Gastroesophageal sphincter (tissue), 3 donors: ENCODE results near the gene C9.

Experiments
- CTCF ChIP-seq, 4 experiments: fragments of 200-600 bp in 2 of 4; fragments of 450-650 bp in 2 of 4; sonication (generic) in 1 of 4; IDR thresholded peaks; one replicate each; pipeline ENCODE4 v1.5.1; 2017 to 2019; ENCODE audit warnings: antibody characterized with exemption in 4 of 4, mild to moderate bottlenecking in 2 of 4, moderate library complexity in 2 of 4
- EP300 ChIP-seq: sonication (generic); formaldehyde crosslinking; IDR thresholded peaks from one replicate; pipeline ENCODE4 v1.6.1; 2017; ENCODE audit warnings: antibody characterized with exemption, mild to moderate bottlenecking
- POLR2A ChIP-seq, 2 donors: fragments of 450-650 bp; IDR thresholded peaks; one replicate each; pipeline ENCODE4 v1.6.1; 2017; ENCODE audit warnings: antibody characterized with exemption in 2 of 2, mild to moderate bottlenecking in 2 of 2, moderate library complexity in 1 of 2
- POLR2AphosphoS5 ChIP-seq: sonication (generic); formaldehyde crosslinking; IDR thresholded peaks from one replicate; pipeline ENCODE4 v1.6.1; 2017; ENCODE audit warnings: antibody characterized with exemption

DNA sequence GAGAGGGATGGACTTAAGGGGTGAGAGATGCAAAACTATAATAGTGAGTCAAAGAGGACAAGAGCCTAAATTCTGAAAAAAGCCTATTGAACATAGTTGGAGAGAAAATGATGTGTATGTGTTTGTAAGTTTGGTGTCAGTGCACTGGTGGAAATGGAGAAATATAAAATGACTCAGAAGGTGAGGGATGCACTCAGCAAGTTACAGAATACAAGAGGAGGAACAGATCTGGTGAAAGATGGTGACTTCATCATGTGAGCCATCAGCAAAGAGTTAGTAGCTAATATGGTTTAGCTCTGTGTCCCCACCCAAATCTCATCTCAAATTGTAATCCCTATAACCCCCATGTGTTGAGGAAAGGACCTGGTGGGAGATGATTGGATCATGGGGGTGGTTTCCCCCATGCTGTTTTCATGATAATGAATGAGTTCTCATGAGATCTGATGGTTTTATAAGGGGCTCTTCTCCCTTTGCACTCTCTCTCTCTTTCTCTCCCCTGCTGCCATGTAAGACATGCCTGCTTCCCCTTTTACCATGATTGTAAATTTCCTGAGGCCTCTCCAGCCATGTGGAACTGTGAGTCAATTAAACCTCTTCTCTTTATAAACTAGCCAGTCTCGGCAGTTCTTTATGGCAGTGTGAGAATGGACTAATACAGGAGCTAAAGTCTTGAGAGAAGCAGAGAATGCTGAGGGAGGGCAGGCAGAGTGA is 114.6 kb downstream of the C9 start:
- TF ChIP-seq POLR2AphosphoS5 (no peak), CTCF (IDR thresholded peaks at IDR 0.05) (no peak), POLR2A (IDR thresholded peaks at IDR 0.05) (no peak), EP300 (no peak)
